GM12878 (cell line): Measurements from ENCODE around the gene ANKIB1. TPM values are rescaled to one million over a fixed set of nuclear protein-coding genes. Genes with fewer than 3 reads are reported as not detected.

Experiments
- ATAC-seq: fragments of 200-7000 bp; cut with Tn5 transposase; 3 replicates; pipeline ENCODE4 v1.9.1; 2020; ENCODE audit warnings: mild to moderate bottlenecking, moderate library complexity
- BruUV-seq: library from RNA; stranded (reverse); fragments of 400-500 nt; replicated peaks from 2 replicates; lab custom pipeline; 2021; lab: Mats Ljungman, UMichigan
- CTCF ChIA-PET: fragments of 300-600 bp; sonication (Branson Sonifier 250); formaldehyde crosslinking; extraction: SDS; loops from one replicate; lab custom pipeline; 2021; ENCODE audit warnings: inconsistent platforms; lab: Yijun Ruan, JAX
- POLR2A ChIA-PET: fragments of 350-600 bp; formaldehyde crosslinking; extraction: SDS; loops from one replicate; lab custom pipeline; 2021; ENCODE audit warnings: inconsistent platforms; lab: Charles Lee
- RAD21 ChIA-PET: fragments of 300-600 bp; sonication (Branson Sonifier 250); formaldehyde crosslinking; loops from one replicate; lab custom pipeline; 2023; ENCODE audit warnings: antibody characterized with exemption; ENCODE audit not compliant: unreplicated experiment; lab: Charles Lee
- SMC1A ChIA-PET: fragments of 300-600 bp; sonication (Branson Sonifier 250); formaldehyde crosslinking; loops from one replicate; lab custom pipeline; 2023; ENCODE audit not compliant: unreplicated experiment, uncharacterized antibody; lab: Charles Lee
- DNase-seq: peaks from one replicate; pipeline ENCODE4 v3.0.0-alpha.2; 2011; ENCODE audit warnings: low read depth, low spot score
- FAIRE-seq: peaks from 3 replicates; lab custom pipeline; 2011; peaks lifted over from hg19 to GRCh38; lab: Jason Lieb, UNC
- H2AFZ ChIP-seq: 2 replicates; pipeline ENCODE4 v1.6.0; 2011; ENCODE audit warnings: low read depth, low read length, control low read depth; ENCODE audit not compliant: control insufficient read depth
- H3K27ac ChIP-seq: 2 replicates; pipeline ENCODE4 v1.5.1; 2011; ENCODE audit warnings: control low read depth; ENCODE audit not compliant: control insufficient read depth, insufficient read depth
- H3K27me3 ChIP-seq, 2 experiments: replicated peaks in 1 of 2; 2 replicates each; pipeline versions ENCODE4 v1.6.0 to v1.6.1; 2011; ENCODE audit warnings: low read length in 1 of 2; ENCODE audit not compliant: control insufficient read depth in 2 of 2, insufficient read depth in 2 of 2
- H3K36me3 ChIP-seq, 2 experiments: 2 replicates each; pipeline ENCODE4 v1.5.1; 2011; ENCODE audit warnings: low read length in 1 of 2; ENCODE audit not compliant: control insufficient read depth in 2 of 2, insufficient read depth in 2 of 2
- H3K4me1 ChIP-seq: 2 replicates; pipeline ENCODE4 v1.6.1; 2011; ENCODE audit warnings: mild to moderate bottlenecking, low read length, moderate library complexity, mixed read lengths; ENCODE audit not compliant: control insufficient read depth, insufficient read depth
- H3K4me2 ChIP-seq: 2 replicates; pipeline ENCODE4 v1.6.0; 2011; ENCODE audit warnings: control low read depth; ENCODE audit not compliant: control insufficient read depth, insufficient read depth
- H3K4me3 ChIP-seq: fragments of 200-600 bp; sonication (generic); 2 replicates; pipeline ENCODE4 v1.5.1; 2016
- H3K79me2 ChIP-seq: 2 replicates; pipeline ENCODE4 v1.6.0; 2011; ENCODE audit warnings: low read length; ENCODE audit not compliant: control insufficient read depth, insufficient read depth
- H3K9ac ChIP-seq: 2 replicates; pipeline ENCODE4 v1.8.0; 2011; ENCODE audit warnings: low read length, control low read depth, mixed read lengths; ENCODE audit not compliant: control insufficient read depth, insufficient read depth
- H3K9me3 ChIP-seq: replicated peaks from 3 replicates; pipeline ENCODE4 v1.5.1; 2011; ENCODE audit warnings: mild to moderate bottlenecking, low read length; ENCODE audit not compliant: control insufficient read depth, insufficient read depth
- H4K20me1 ChIP-seq: 2 replicates; pipeline ENCODE4 v1.6.0; 2011; ENCODE audit not compliant: control insufficient read depth, insufficient read depth
- DPF2 ChIP-seq: fragments of 450-650 bp; IDR thresholded peaks from 2 replicates; pipeline ENCODE4 v1.6.1; 2017; ENCODE audit warnings: mild to moderate bottlenecking
- GATAD2B ChIP-seq: fragments of 450-650 bp; conservative IDR thresholded peaks from 2 replicates; pipeline ENCODE4 v1.6.1; 2017; ENCODE audit warnings: low read depth, mild to moderate bottlenecking, moderate library complexity
- IRF4 ChIP-seq: IDR thresholded peaks from 2 replicates; pipeline ENCODE4 v1.6.1; 2011; ENCODE audit warnings: low read depth, low read length
- NFXL1 ChIP-seq: fragments of 450-650 bp; IDR thresholded peaks from 2 replicates; pipeline ENCODE4 v1.6.1; 2017; ENCODE audit warnings: antibody characterized with exemption, mild to moderate bottlenecking, borderline replicate concordance
- PRDM15 ChIP-seq: fragments of 450-650 bp; formaldehyde crosslinking; IDR thresholded peaks from 2 replicates; pipeline ENCODE4 v1.4.0; 2020; ENCODE audit warnings: mild to moderate bottlenecking, moderate library complexity
- RBBP5 ChIP-seq: fragments of 200-600 bp; sonication (generic); conservative IDR thresholded peaks from 2 replicates; pipeline ENCODE4 v1.6.1; 2016
- SP1 ChIP-seq: IDR thresholded peaks from one replicate; pipeline ENCODE4 v1.6.1; 2011; ENCODE audit warnings: low read depth, low read length
- WRNIP1 ChIP-seq: IDR thresholded peaks from 2 replicates; pipeline ENCODE4 v1.6.1; 2011; ENCODE audit warnings: low read depth, low read length, improper control_type of control experiment, borderline replicate concordance
- ZBTB40 ChIP-seq: fragments of 450-650 bp; IDR thresholded peaks from 2 replicates; pipeline ENCODE4 v1.6.1; 2016; ENCODE audit warnings: mild to moderate bottlenecking, moderate library complexity, borderline replicate concordance
- ZSCAN29 ChIP-seq: fragments of 450-650 bp; IDR thresholded peaks from 2 replicates; pipeline ENCODE4 v1.6.1; 2017; ENCODE audit warnings: mild to moderate bottlenecking, moderate library complexity
- WGBS: methylation state at CpG from one replicate; pipeline ENCODE4 v1.1.6; 2016; ENCODE audit warnings: low lambda C conversion rate; ENCODE audit not compliant: insufficient replicate concordance, insufficient coverage; ENCODE audit errors: missing lambda C conversion rate; 5-methylcytosine and 5-hydroxymethylcytosine counted together
- in situ Hi-C: fragments of 300-500 bp; cut with MboI; formaldehyde crosslinking; loops from 9 replicates; pipeline ENCODE4 v1.14.3; 2018; ENCODE audit warnings: mixed read lengths
- intact Hi-C: fragments of 100-400 bp; cut with micrococcal nuclease; formaldehyde crosslinking; loops from one replicate; pipeline ENCODE4 v1.14.2; 2022; ENCODE audit not compliant: unreplicated experiment
- polyA plus RNA-seq, 11 experiments: library from polyadenylated mRNA; depleted of rRNA in 4 of 11; unstranded in 6 of 11; stranded (reverse) in 5 of 11; fragments of >200 nt; fragmentation: Nextera tagmentation in 4 of 11; fragmentation: Illumina TruSeq in 1 of 11; extraction: Ambion mirVana in 4 of 11; extraction: Trizol in 1 of 11; gene quantifications; 1 replicate in 1 of 11; 2 replicates in 10 of 11; pipeline versions ENCODE4 v1.2.1 to v1.2.3, GENCODE V29; 2011 to 2016; ENCODE audit warnings: inconsistent platforms in 2 of 11, missing spikeins in 2 of 11, low read depth in 1 of 11
- total RNA-seq, 4 experiments: library from RNA; depleted of rRNA in 3 of 4; stranded (reverse); fragments of >200 nt in 3 of 4; fragmentation: Illumina TruSeq in 1 of 4; extraction: Trizol in 1 of 4; gene quantifications; 2 replicates each; pipeline versions ENCODE4 v1.2.1 to v1.2.3, GENCODE V29; 2013 to 2021
- TF ChIP-seq, protein P1 (sequence below): fragments of 450-650 bp; formaldehyde crosslinking; IDR thresholded peaks from 2 replicates; pipeline ENCODE4 v1.4.0; 2022; ENCODE audit warnings: mild to moderate bottlenecking, moderate library complexity
- TF ChIP-seq, protein P2 (sequence below): fragments of 450-650 bp; IDR thresholded peaks from 2 replicates; pipeline ENCODE4 v1.6.1; 2016; ENCODE audit warnings: mild to moderate bottlenecking

Gene ANKIB1
- total and polyA plus RNA-seq, 10 of the 15 experiments (the other 5 are each of a cell fraction or from before 2014, with no cell fraction given), result 9.0 to 54.0 (median 21.9) TPM

- CTCF ChIA-PET, result interaction anchor here (0.7 to 7.5 kb wide), 2 partner anchors 20 to 141 kb away, joined by 3 to 86 read pairs; partner anchors contain the start of gene GATAD1
- no peak for FAIRE-seq
- TF ChIP-seq DPF2, result no peak
- TF ChIP-seq, protein P1, sequence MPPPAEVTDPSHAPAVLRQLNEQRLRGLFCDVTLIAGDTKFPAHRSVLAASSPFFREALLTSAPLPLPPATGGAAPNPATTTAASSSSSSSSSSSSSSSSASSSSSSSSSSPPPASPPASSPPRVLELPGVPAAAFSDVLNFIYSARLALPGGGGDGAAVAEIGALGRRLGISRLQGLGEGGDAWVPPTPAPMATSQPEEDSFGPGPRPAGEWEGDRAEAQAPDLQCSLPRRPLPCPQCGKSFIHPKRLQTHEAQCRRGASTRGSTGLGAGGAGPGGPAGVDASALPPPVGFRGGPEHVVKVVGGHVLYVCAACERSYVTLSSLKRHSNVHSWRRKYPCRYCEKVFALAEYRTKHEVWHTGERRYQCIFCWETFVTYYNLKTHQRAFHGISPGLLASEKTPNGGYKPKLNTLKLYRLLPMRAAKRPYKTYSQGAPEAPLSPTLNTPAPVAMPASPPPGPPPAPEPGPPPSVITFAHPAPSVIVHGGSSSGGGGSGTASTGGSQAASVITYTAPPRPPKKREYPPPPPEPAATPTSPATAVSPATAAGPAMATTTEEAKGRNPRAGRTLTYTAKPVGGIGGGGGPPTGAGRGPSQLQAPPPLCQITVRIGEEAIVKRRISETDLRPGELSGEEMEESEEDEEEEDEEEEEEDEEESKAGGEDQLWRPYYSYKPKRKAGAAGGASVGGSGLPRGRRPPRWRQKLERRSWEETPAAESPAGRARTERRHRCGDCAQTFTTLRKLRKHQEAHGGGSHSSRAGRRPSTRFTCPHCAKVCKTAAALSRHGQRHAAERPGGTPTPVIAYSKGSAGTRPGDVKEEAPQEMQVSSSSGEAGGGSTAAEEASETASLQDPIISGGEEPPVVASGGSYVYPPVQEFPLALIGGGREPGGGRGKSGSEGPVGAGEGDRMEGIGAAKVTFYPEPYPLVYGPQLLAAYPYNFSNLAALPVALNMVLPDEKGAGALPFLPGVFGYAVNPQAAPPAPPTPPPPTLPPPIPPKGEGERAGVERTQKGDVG (CRISPR knock-in tag), result no peak
- no peak for TF ChIP-seq ZSCAN29
- TF ChIP-seq IRF4, result no peak
- no peak for TF ChIP-seq GATAD2B
- TF ChIP-seq ZBTB40, result no peak
- TF ChIP-seq SP1, result no peak
- TF ChIP-seq, protein P2, sequence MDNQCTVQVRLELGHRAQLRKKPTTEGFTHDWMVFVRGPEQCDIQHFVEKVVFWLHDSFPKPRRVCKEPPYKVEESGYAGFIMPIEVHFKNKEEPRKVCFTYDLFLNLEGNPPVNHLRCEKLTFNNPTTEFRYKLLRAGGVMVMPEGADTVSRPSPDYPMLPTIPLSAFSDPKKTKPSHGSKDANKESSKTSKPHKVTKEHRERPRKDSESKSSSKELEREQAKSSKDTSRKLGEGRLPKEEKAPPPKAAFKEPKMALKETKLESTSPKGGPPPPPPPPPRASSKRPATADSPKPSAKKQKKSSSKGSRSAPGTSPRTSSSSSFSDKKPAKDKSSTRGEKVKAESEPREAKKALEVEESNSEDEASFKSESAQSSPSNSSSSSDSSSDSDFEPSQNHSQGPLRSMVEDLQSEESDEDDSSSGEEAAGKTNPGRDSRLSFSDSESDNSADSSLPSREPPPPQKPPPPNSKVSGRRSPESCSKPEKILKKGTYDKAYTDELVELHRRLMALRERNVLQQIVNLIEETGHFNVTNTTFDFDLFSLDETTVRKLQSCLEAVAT, result no peak
- TF ChIP-seq NFXL1, result no peak
- no peak for TF ChIP-seq WRNIP1
- no peak for TF ChIP-seq RBBP5
- no peak for TF ChIP-seq PRDM15 (CRISPR knock-in tag)
Measured at GRCh38 chr7:92427193-92427592, 181.4 kb downstream of the ANKIB1 start.

More at GRCh38 chr7:92427193-92427592, 181.4 kb downstream of the ANKIB1 start:
- Histone ChIP-seq H3K27ac (no peak overlapping the region), H3K9ac (no peak overlapping the region), H2AFZ (no peak overlapping the region), H3K27me3 (no peaks in the 10 kb centered on the region), H3K4me1 (peaks cover 5% of the 10 kb centered on the region; the same call in 1 of the 2 replicates), H3K79me2 (no peaks in the 10 kb centered on the region), H3K4me3 (no peak overlapping the region), H4K20me1 (no peaks in the 10 kb centered on the region), H3K36me3 (no peaks in the 10 kb centered on the region), H3K4me2 (no peak overlapping the region), H3K9me3 (no peaks in the 10 kb centered on the region)
- ChIA-PET SMC1A (no interaction called here), POLR2A (no interaction called here), RAD21 (interaction anchor here (4.4 kb wide), 1 partner anchor 21 kb away, joined by 45 read pairs; the partner anchor contains the start of gene GATAD1)
- BruUV-seq, result no TSS peak
- DNase-seq (no peak), ATAC-seq (no peak)
- WGBS, result 96% methylated on average over 3 of the region's 3 CpGs
- in situ Hi-C loops (loop anchor here (10.0 to 25.0 kb wide), 2 partner anchors 628 to 1340 kb away; no protein-coding TSS in a partner anchor), intact Hi-C loops (no loop called here)
